CD4-positive, alpha-beta T cell (primary cell): ENCODE measurements around the gene COL13A1. TPM values are rescaled to one million over a fixed set of nuclear protein-coding genes. Genes with fewer than 3 reads are reported as not detected.

ENCODE experiments used
- ATAC-seq: fragments of 200-7000 bp; cut with Tn5 transposase; one replicate; pipeline ENCODE4 v1.10.0; 2022; ENCODE audit warnings: mild to moderate bottlenecking; ENCODE audit not compliant: poor library complexity
- CTCF ChIA-PET: fragments of 350-600 bp; sonication (Branson Sonifier 250); formaldehyde crosslinking; loops from one replicate; lab custom pipeline; 2021; ENCODE audit warnings: antibody characterized with exemption, inconsistent platforms; lab: Charles Lee
- POLR2A ChIA-PET: fragments of 350-600 bp; sonication (Branson Sonifier 250); formaldehyde crosslinking; loops from one replicate; lab custom pipeline; 2021; ENCODE audit warnings: antibody characterized with exemption, inconsistent platforms; lab: Charles Lee
- DNase-seq, 14 experiments: peaks; one replicate each; pipeline ENCODE4 v3.0.0-alpha.2; 2013 to 2020; ENCODE audit warnings: mixed read lengths in 2 of 14
- H3K27ac ChIP-seq, 2 donors: one replicate each; pipeline versions ENCODE4 v1.5.1 to v1.7.0; 2013; ENCODE audit warnings: low read length in 2 of 2, low read depth in 1 of 2, mild to moderate bottlenecking in 1 of 2
- H3K27me3 ChIP-seq, 2 experiments: 1 replicate in 1 of 2; 2 replicates in 1 of 2; pipeline versions ENCODE4 v1.6.1 to v1.7.0; 2013; ENCODE audit warnings: low read length in 2 of 2, control low read depth in 1 of 2, mild to moderate bottlenecking in 1 of 2, moderate library complexity in 1 of 2; ENCODE audit not compliant: insufficient read depth in 2 of 2, control insufficient read depth in 1 of 2
- H3K36me3 ChIP-seq: one replicate; pipeline ENCODE4 v1.6.1; 2013; ENCODE audit warnings: low read length, control low read depth; ENCODE audit not compliant: insufficient read depth
- H3K4me1 ChIP-seq: one replicate; pipeline ENCODE4 v1.6.1; 2013; ENCODE audit warnings: low read length, control low read depth; ENCODE audit not compliant: insufficient read depth
- H3K4me3 ChIP-seq: one replicate; pipeline ENCODE4 v1.5.1; 2013; ENCODE audit warnings: mild to moderate bottlenecking, low read length, moderate library complexity
- H3K9me3 ChIP-seq, 2 experiments: 1 replicate in 1 of 2; 2 replicates in 1 of 2; pipeline versions ENCODE4 v1.6.1 to v1.7.0; 2013; ENCODE audit warnings: low read length in 2 of 2, mild to moderate bottlenecking in 2 of 2, control low read depth in 1 of 2, moderate library complexity in 1 of 2; ENCODE audit not compliant: control insufficient read depth in 1 of 2, insufficient read depth in 1 of 2
- H3K27ac Mint-ChIP-seq: one replicate; pipeline ENCODE4 v1.8.0; 2020; ENCODE audit warnings: mixed read lengths
- H3K27me3 Mint-ChIP-seq: one replicate; pipeline ENCODE4 v1.8.0; 2021; ENCODE audit warnings: mixed read lengths
- H3K36me3 Mint-ChIP-seq: one replicate; pipeline ENCODE4 v1.8.0; 2021; ENCODE audit warnings: low read depth, mixed read lengths
- H3K4me1 Mint-ChIP-seq: one replicate; pipeline ENCODE4 v1.8.0; 2021; ENCODE audit warnings: low read depth, mixed read lengths
- H3K4me3 Mint-ChIP-seq: one replicate; pipeline ENCODE4 v1.8.0; 2020; ENCODE audit warnings: mild to moderate bottlenecking, mixed read lengths
- H3K9me3 Mint-ChIP-seq: one replicate; pipeline ENCODE4 v1.8.0; 2020; ENCODE audit warnings: mixed read lengths
- intact Hi-C, 2 experiments: fragments of 100-400 bp; cut with DNase I in 1 of 2; cut with micrococcal nuclease in 1 of 2; formaldehyde crosslinking; loops; one replicate each; pipeline versions ENCODE4 v1.15.1 to v1.9.0; 2023 to 2025; cut with DNase I, micrococcal nuclease
- total RNA-seq, 174 experiments: library from RNA in 2 of 174; stranded (reverse) in 2 of 174; gene quantifications; one replicate each; pipeline ENCODE4 v1.2.3 and lab custom pipeline; 2021 to 2026
- TF ChIP-seq, protein P1 (sequence below): fragments of 200-600 bp; IDR thresholded peaks from one replicate; pipeline ENCODE4 v1.8.0; 2022; ENCODE audit warnings: antibody characterized with exemption, mild to moderate bottlenecking

The COL13A1 gene
- total RNA-seq, 2 experiments from 2014 or later, result not detected

- Mint-ChIP-seq H3K9me3 (no peaks in the 10 kb centered on the region), H3K27ac (no peak overlapping the region), H3K36me3 (no peaks in the 10 kb centered on the region), H3K4me1 (no peaks in the 10 kb centered on the region), H3K27me3 (peaks cover 25% of the 10 kb centered on the region), H3K4me3 (no peak overlapping the region)
- TF ChIP-seq, protein P1, sequence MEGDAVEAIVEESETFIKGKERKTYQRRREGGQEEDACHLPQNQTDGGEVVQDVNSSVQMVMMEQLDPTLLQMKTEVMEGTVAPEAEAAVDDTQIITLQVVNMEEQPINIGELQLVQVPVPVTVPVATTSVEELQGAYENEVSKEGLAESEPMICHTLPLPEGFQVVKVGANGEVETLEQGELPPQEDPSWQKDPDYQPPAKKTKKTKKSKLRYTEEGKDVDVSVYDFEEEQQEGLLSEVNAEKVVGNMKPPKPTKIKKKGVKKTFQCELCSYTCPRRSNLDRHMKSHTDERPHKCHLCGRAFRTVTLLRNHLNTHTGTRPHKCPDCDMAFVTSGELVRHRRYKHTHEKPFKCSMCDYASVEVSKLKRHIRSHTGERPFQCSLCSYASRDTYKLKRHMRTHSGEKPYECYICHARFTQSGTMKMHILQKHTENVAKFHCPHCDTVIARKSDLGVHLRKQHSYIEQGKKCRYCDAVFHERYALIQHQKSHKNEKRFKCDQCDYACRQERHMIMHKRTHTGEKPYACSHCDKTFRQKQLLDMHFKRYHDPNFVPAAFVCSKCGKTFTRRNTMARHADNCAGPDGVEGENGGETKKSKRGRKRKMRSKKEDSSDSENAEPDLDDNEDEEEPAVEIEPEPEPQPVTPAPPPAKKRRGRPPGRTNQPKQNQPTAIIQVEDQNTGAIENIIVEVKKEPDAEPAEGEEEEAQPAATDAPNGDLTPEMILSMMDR, result no peak
- ChIA-PET POLR2A (no interaction called here), CTCF (no interaction called here)
- intact Hi-C loops, result no loop called here
- no peaks in the 10 kb centered on the region for H3K9me3 ChIP-seq
- no peak overlapping the region for H3K4me3 ChIP-seq
- H3K4me1 ChIP-seq, result no peaks in the 10 kb centered on the region
- no peaks in the 10 kb centered on the region for H3K36me3 ChIP-seq
- no peak overlapping the region for H3K27ac ChIP-seq
- DNase-seq, result no peak
- no peak for ATAC-seq
- peaks cover 0 to 9% of the 10 kb centered on the region in 2 experiments for H3K27me3 ChIP-seq
These were observed 155.1 kb downstream of the COL13A1 start for GRCh38 chr10:69956741-69957230.

GRCh38 chr10:69957241-69957885 is 155.7 kb downstream of the COL13A1 start:
- Histone ChIP-seq H3K4me1 (no peaks in the 10 kb centered on the region), H3K9me3 (no peaks in the 10 kb centered on the region), H3K4me3 (no peak overlapping the region), H3K27me3 (peaks cover 0 to 10% of the 10 kb centered on the region in 2 experiments), H3K36me3 (no peaks in the 10 kb centered on the region), H3K27ac (no peak overlapping the region)
- TF ChIP-seq, protein P1, result no peak
- Mint-ChIP-seq H3K27ac (no peak overlapping the region), H3K36me3 (no peaks in the 10 kb centered on the region), H3K9me3 (no peaks in the 10 kb centered on the region), H3K4me3 (no peak overlapping the region), H3K27me3 (peaks cover 25% of the 10 kb centered on the region), H3K4me1 (no peaks in the 10 kb centered on the region)
- ATAC-seq (no peak), DNase-seq (no peak)
- intact Hi-C loops, result no loop called here
- ChIA-PET POLR2A (no interaction called here), CTCF (no interaction called here)

- Histone ChIP-seq H3K27me3 (peaks cover 0 to 13% of the 10 kb centered on the region in 2 experiments), H3K4me1 (no peaks in the 10 kb centered on the region), H3K4me3 (no peak overlapping the region), H3K36me3 (no peaks in the 10 kb centered on the region), H3K9me3 (no peaks in the 10 kb centered on the region), H3K27ac (no peak overlapping the region)
- peak in 4 of 14 experiments; percentile 8 to 52 (median 44) for DNase-seq
- ATAC-seq, result no peak
- CTCF ChIA-PET, result interaction anchor here (0.6 to 0.9 kb wide), 3 partner anchors 10 to 26 kb away, joined by 3 to 4 read pairs (median 3); no protein-coding TSS in a partner anchor
- Mint-ChIP-seq H3K4me1 (no peaks in the 10 kb centered on the region), H3K4me3 (no peak overlapping the region), H3K36me3 (no peaks in the 10 kb centered on the region), H3K27me3 (peaks cover 25% of the 10 kb centered on the region), H3K27ac (no peak overlapping the region), H3K9me3 (no peaks in the 10 kb centered on the region)
- TF ChIP-seq, protein P1, result peak; percentile 49
- POLR2A ChIA-PET, result no interaction called here
- intact Hi-C loops, result no loop called here
These were observed 156.3 kb downstream of the COL13A1 start for GRCh38 chr10:69957886-69958555.
